AG04450 (cell line): ENCODE measurements around the gene RWDD4. TPM values are rescaled to one million over a fixed set of nuclear protein-coding genes. Genes with fewer than 3 reads are reported as not detected.

Experiments used
- CTCF ChIA-PET: fragments of 300-600, 350-600 bp; formaldehyde crosslinking; extraction: SDS; loops from one replicate; lab custom pipeline; 2022; ENCODE audit warnings: antibody characterized with exemption, inconsistent platforms; lab: Charles Lee
- POLR2A ChIA-PET: fragments of 350-600 bp; formaldehyde crosslinking; extraction: SDS; loops from one replicate; lab custom pipeline; 2021; ENCODE audit warnings: antibody characterized with exemption, inconsistent platforms; lab: Yijun Ruan, JAX
- DNase-seq: peaks from one replicate; pipeline ENCODE4 v3.0.0-alpha.2; 2011; ENCODE audit warnings: low read depth, low spot score
- H3K27ac ChIP-seq: one replicate; pipeline ENCODE4 v1.5.1; 2012; ENCODE audit warnings: low read depth, low read length, control low read depth
- H3K27me3 ChIP-seq: one replicate; pipeline ENCODE4 v1.6.0; 2012; ENCODE audit warnings: low read length; ENCODE audit not compliant: control insufficient read depth, insufficient read depth
- H3K4me3 ChIP-seq: 2 replicates; pipeline ENCODE4 v1.5.1; 2011; ENCODE audit warnings: mild to moderate bottlenecking, low read depth, low read length, control low read depth
- H3K9me3 ChIP-seq: 2 replicates; pipeline ENCODE4 v1.5.1; 2012; ENCODE audit warnings: low read length; ENCODE audit not compliant: control insufficient read depth, insufficient read depth
- polyA plus RNA-seq: library from polyadenylated mRNA; depleted of rRNA; stranded (reverse); fragments of >200 nt; gene quantifications from 2 replicates; pipeline ENCODE4 v1.2.3, GENCODE V29; 2011
- TF ChIP-seq, protein P1 (sequence below): IDR thresholded peaks from 2 replicates; pipeline ENCODE4 v1.5.1; 2011; ENCODE audit warnings: low read depth, low read length, control low read depth, inconsistent platforms

Gene RWDD4
- polyA plus RNA-seq, 1 experiment, result 17.0 TPM

DNA sequence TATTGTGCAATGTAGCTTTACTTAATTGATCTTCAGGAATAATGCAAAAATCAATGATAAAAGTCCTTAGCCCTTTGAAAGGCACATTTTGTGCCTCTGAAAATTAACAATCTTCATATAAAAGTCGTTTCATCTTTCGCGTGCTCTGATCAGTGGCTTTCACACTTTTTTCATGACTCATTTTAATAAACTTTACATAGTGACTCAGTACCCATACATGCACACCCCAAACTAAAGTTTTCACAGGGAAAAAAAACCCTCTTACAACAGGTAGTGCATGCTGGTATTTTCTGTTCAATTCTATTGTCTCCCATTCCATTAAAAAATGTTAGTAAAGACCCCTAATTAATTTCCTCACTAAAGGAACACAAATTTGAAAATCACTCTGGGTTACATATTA, 21.5 kb downstream of the RWDD4 start:
- DNase-seq, result no peak
- H3K27ac ChIP-seq, result no peak overlapping the region
- TF ChIP-seq, protein P1, sequence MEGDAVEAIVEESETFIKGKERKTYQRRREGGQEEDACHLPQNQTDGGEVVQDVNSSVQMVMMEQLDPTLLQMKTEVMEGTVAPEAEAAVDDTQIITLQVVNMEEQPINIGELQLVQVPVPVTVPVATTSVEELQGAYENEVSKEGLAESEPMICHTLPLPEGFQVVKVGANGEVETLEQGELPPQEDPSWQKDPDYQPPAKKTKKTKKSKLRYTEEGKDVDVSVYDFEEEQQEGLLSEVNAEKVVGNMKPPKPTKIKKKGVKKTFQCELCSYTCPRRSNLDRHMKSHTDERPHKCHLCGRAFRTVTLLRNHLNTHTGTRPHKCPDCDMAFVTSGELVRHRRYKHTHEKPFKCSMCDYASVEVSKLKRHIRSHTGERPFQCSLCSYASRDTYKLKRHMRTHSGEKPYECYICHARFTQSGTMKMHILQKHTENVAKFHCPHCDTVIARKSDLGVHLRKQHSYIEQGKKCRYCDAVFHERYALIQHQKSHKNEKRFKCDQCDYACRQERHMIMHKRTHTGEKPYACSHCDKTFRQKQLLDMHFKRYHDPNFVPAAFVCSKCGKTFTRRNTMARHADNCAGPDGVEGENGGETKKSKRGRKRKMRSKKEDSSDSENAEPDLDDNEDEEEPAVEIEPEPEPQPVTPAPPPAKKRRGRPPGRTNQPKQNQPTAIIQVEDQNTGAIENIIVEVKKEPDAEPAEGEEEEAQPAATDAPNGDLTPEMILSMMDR, result no peak
- POLR2A ChIA-PET, result no interaction called here
- CTCF ChIA-PET, result no interaction called here
- H3K4me3 ChIP-seq, result no peak overlapping the region
- H3K27me3 ChIP-seq, result no peaks in the 10 kb centered on the region
- H3K9me3 ChIP-seq, result no peaks in the 10 kb centered on the region

DNA sequence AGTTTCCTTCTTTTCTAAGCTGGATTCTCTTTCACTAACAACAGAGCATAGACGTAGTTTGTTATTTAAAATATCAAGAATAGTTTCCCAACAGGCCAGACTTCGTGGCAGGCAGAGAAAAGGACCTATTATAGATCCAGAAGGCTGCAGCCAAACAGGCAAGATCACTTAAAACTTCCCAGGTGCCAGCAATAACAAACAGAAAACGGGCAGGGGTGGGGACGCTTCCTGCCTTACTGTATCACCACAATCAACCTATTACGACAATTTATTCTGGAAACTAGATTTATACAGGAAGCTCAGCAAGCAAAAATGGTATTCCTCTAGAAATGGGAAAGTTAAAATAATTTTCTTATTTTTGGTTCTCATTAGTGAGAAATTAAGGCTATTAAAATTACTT, 22.1 kb downstream of the RWDD4 start:
- ChIA-PET CTCF (no interaction called here), POLR2A (interaction anchor here (0.7 kb wide), 1 partner anchor 23 kb away, joined by 3 read pairs; no protein-coding TSS in a partner anchor)
- no peaks in the 10 kb centered on the region for H3K9me3 ChIP-seq

DNA sequence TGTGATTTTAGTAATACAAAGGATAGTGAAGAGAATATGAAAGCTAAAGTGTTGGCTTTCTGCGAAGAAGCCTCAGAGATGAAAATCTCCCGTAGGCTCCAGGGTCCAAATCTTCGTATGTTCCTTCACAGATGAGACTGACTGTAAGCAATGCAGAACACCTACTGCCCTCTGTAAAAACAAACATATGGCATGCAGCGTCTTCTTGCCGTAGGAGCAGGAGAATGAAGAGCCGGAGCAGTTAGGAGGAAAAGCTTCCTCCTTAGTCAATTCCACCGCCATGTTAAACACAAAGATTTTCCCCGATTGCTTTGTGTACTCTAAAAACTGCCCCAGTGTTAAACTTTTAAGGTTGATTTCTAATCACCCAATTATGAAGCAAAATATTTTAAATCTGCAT, 22.5 kb downstream of the RWDD4 start:
- Histone ChIP-seq H3K4me3 (no peak overlapping the region), H3K27me3 (no peaks in the 10 kb centered on the region), H3K9me3 (no peaks in the 10 kb centered on the region), H3K27ac (no peak overlapping the region)
- TF ChIP-seq, protein P1, result no peak
- DNase-seq, result no peak
- ChIA-PET CTCF (interaction anchor here (0.6 kb wide), 1 partner anchor 32 kb away, joined by 3 read pairs; no protein-coding TSS in a partner anchor), POLR2A (interaction anchor here (0.7 kb wide), 1 partner anchor 23 kb away, joined by 3 read pairs; no protein-coding TSS in a partner anchor)

More for the DNA sequence above, 22.1 kb downstream of the RWDD4 start:
- no peak for DNase-seq
- TF ChIP-seq, protein P1, result no peak
- Histone ChIP-seq H3K27me3 (no peaks in the 10 kb centered on the region), H3K4me3 (no peak overlapping the region), H3K27ac (no peak overlapping the region)

DNA sequence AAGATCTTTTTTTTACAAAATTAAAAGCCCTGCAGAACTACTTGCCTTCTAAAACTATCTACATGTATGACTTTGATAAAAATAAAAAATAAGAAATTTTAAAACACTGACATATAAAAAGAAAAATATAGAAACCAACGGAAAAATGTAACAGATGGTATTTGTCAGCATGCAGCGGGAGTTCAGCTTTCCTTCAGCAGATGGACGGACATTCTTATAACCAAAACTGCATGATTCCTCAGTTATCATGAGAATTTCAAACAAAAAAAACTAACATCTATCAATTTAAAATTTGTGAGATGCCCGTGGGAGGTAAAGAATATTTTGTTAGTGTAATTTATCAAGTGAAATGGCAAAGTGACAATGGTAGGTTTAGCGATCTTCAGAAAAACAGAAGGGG, 23.2 kb downstream of the RWDD4 start:
- Histone ChIP-seq H3K27ac (no peak overlapping the region), H3K9me3 (no peaks in the 10 kb centered on the region), H3K4me3 (no peak overlapping the region), H3K27me3 (no peaks in the 10 kb centered on the region)
- TF ChIP-seq, protein P1, result no peak
- CTCF ChIA-PET, result interaction anchor here (1.3 kb wide), 1 partner anchor 162 kb away, joined by 4 read pairs; no protein-coding TSS in a partner anchor
- POLR2A ChIA-PET, result no interaction called here
- no peak for DNase-seq

DNA sequence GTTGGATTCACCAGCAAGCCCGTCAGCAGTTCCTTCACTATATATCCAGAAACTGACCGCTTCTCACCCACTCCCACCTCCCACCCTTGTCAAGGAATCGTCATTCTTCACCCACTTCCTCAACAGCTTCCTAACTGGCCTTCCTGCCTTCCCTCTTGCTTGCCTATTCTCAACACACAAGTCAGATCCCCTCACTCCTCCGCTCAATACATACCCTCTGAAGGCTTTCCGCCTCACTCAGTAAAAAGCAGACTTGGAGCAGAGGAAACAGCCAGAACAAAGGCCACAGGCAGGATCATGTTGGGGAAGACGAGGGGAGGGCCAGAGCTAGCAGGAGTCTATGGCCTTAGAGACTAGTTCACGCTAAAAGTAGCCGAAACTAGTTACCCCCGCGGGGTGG, 23.7 kb downstream of the RWDD4 start:
- DNase-seq, result no peak
- Histone ChIP-seq H3K27me3 (no peaks in the 10 kb centered on the region), H3K27ac (no peak overlapping the region), H3K9me3 (no peaks in the 10 kb centered on the region), H3K4me3 (no peak overlapping the region)
- TF ChIP-seq, protein P1, result no peak
- ChIA-PET POLR2A (no interaction called here), CTCF (interaction anchor here (1.3 kb wide), 1 partner anchor 161 kb away, joined by 4 read pairs; no protein-coding TSS in a partner anchor)
